Stimulated activated CD8-positive, alpha-beta memory T cell treated with anti-CD3 and anti-CD28 coated beads, Interleukin-7, amount 100 ng/mL, for 4 hours (primary cell): ENCODE results near the gene TRIM10.
A peak's percentile ranks its signal among the peaks of the same experiment; 100 is the strongest.
"Not testable (repeated sequence)": the region's sequence is repeated elsewhere in the genome, so short reads cannot be mapped to it uniquely, and the experiment has no call there.

Experiments used
- DNase-seq, 2 donors: peaks; one replicate each; pipeline ENCODE4 v3.0.0-alpha.2; 2020; ENCODE audit warnings: low read depth in 2 of 2

The TRIM10 gene

GRCh38 chr6:30171677-30172471, 10.9 kb upstream of the TRIM10 start:
- no peak for DNase-seq

GRCh38 chr6:30169658-30170614, 8.9 kb upstream of the TRIM10 start:
- no peak for DNase-seq

- DNase-seq: no peak
Measured at GRCh38 chr6:30168741-30169140, 7.7 kb upstream of the TRIM10 start.

- DNase-seq: no peak
Measured at GRCh38 chr6:30167101-30167500, 6.1 kb upstream of the TRIM10 start.

- not testable (repeated sequence) for DNase-seq
Measured at GRCh38 chr6:30165238-30165637, 4.2 kb upstream of the TRIM10 start.

GRCh38 chr6:30164714-30165113, 3.7 kb upstream of the TRIM10 start:
- DNase-seq: no peak

GRCh38 chr6:30163918-30164654, 3.1 kb upstream of the TRIM10 start:
- DNase-seq: no peak

GRCh38 chr6:30163090-30163917, 2.3 kb upstream of the TRIM10 start, which contains the start of gene TRIM15:
Gene TRIM15, plus strand, starts transcription at chr6:30163546. Its CDS starts 139 bp downstream, at chr6:30163685.
- peak; percentile 16 to 18 for DNase-seq

GRCh38 chr6:30162265-30163089, 1.5 kb upstream of the TRIM10 start:
- no peak for DNase-seq

- no peak for DNase-seq
Measured at GRCh38 chr6:30160008-30160784, 815 bp downstream of the TRIM10 start.

GRCh38 chr6:30158475-30159040, 2.5 kb downstream of the TRIM10 start:
- no peak for DNase-seq

GRCh38 chr6:30157999-30158398, 3.0 kb downstream of the TRIM10 start:
- DNase-seq: no peak

- DNase-seq: no peak
Measured at GRCh38 chr6:30157581-30157980, 3.4 kb downstream of the TRIM10 start.

GRCh38 chr6:30156774-30157173, 4.2 kb downstream of the TRIM10 start:
- no peak for DNase-seq

GRCh38 chr6:30156262-30156599, 4.8 kb downstream of the TRIM10 start:
- no peak for DNase-seq

GRCh38 chr6:30155520-30156261, 5.3 kb downstream of the TRIM10 start:
- no peak for DNase-seq

GRCh38 chr6:30154709-30155519, 6.1 kb downstream of the TRIM10 start:
- DNase-seq: no peak

GRCh38 chr6:30154061-30154460, 7.0 kb downstream of the TRIM10 start:
- no peak for DNase-seq
